Measurements from ENCODE around the gene PRRX1. TPM values are rescaled to one million over a fixed set of nuclear protein-coding genes. Genes with fewer than 3 reads are reported as not detected.

PRRX1 gene
- total RNA-seq: 66.3 and 73.5 TPM in 2 replicates

GRCh38 chr1:170664093-170664827 is at the start of gene PRRX1:
Gene PRRX1 (plus strand): TSS chr1:170664131. CDS start chr1:170664219, 88 bp downstream.

Other genes with a start within 250 kb of the PRRX1 start
- 6.8 and 11.3 TPM in 2 replicates for gene GORAB, start 132.0 kb upstream of the PRRX1 start, total RNA-seq